H9 (cell line): Measurements from ENCODE around the gene B3GALT5. TPM values are rescaled to one million over a fixed set of nuclear protein-coding genes. Genes with fewer than 3 reads are reported as not detected.

Source experiments
- DNase-seq: peaks from one replicate; pipeline ENCODE4 v3.0.0-alpha.2; 2017
- H2AFZ ChIP-seq: one replicate; pipeline ENCODE4 v1.6.1; 2013; ENCODE audit warnings: mild to moderate bottlenecking, low read length, control low read depth, moderate library complexity
- H2AK5ac ChIP-seq: 2 replicates; pipeline ENCODE4 v1.6.1; 2013; ENCODE audit warnings: low read length, control low read depth, mixed read lengths; ENCODE audit not compliant: insufficient read length
- H2BK120ac ChIP-seq: one replicate; pipeline ENCODE4 v1.6.1; 2013; ENCODE audit warnings: low read depth, mild to moderate bottlenecking, low read length, control low read depth, inconsistent platforms; ENCODE audit not compliant: poor library complexity, severe bottlenecking
- H2BK12ac ChIP-seq: 2 replicates; pipeline ENCODE4 v1.6.1; 2013; ENCODE audit warnings: low read length, control low read depth, mixed read lengths, low read depth; ENCODE audit not compliant: insufficient read length
- H2BK15ac ChIP-seq: 2 replicates; pipeline ENCODE4 v1.6.1; 2013; ENCODE audit warnings: low read depth, low read length, control low read depth
- H2BK20ac ChIP-seq: one replicate; pipeline ENCODE4 v1.6.1; 2013; ENCODE audit warnings: low read depth, mild to moderate bottlenecking, low read length, control low read depth, inconsistent platforms; ENCODE audit not compliant: poor library complexity, severe bottlenecking
- H2BK5ac ChIP-seq: 2 replicates; pipeline ENCODE4 v1.6.1; 2013; ENCODE audit warnings: low read length, control low read depth, mixed read lengths; ENCODE audit not compliant: insufficient read length
- H3K14ac ChIP-seq: 2 replicates; pipeline ENCODE4 v1.6.1; 2013; ENCODE audit warnings: low read length, control low read depth; ENCODE audit not compliant: insufficient read depth
- H3K18ac ChIP-seq: 2 replicates; pipeline ENCODE4 v1.6.1; 2013; ENCODE audit warnings: low read depth, mild to moderate bottlenecking, mixed read lengths, low read length, control low read depth; ENCODE audit not compliant: insufficient read length
- H3K23ac ChIP-seq: 2 replicates; pipeline ENCODE4 v1.6.1; 2013; ENCODE audit warnings: low read length, control low read depth, mixed read lengths, low read depth; ENCODE audit not compliant: insufficient read length
- H3K23me2 ChIP-seq: 2 replicates; pipeline ENCODE4 v1.6.1; 2013; ENCODE audit warnings: low read depth, mild to moderate bottlenecking, mixed read lengths, low read length, control low read depth; ENCODE audit not compliant: insufficient read length, poor library complexity, severe bottlenecking
- H3K27ac ChIP-seq: 2 replicates; pipeline ENCODE4 v1.5.1; 2013; ENCODE audit warnings: low read length, control low read depth, mixed read lengths, low read depth; ENCODE audit not compliant: insufficient read length
- H3K27me3 ChIP-seq: 2 replicates; pipeline ENCODE4 v1.6.1; 2013; ENCODE audit warnings: low read length, control low read depth, inconsistent platforms; ENCODE audit not compliant: insufficient read depth
- H3K4ac ChIP-seq: 2 replicates; pipeline ENCODE4 v1.6.1; 2013; ENCODE audit warnings: low read depth, mild to moderate bottlenecking, control low read depth, inconsistent platforms, low read length, moderate library complexity
- H3K4me1 ChIP-seq: 2 replicates; pipeline ENCODE4 v1.6.1; 2013; ENCODE audit warnings: low read length, control low read depth, inconsistent platforms; ENCODE audit not compliant: insufficient read depth
- H3K4me2 ChIP-seq: 2 replicates; pipeline ENCODE4 v1.6.1; 2013; ENCODE audit warnings: low read length, control low read depth, mixed read lengths; ENCODE audit not compliant: insufficient read length, insufficient read depth
- H3K56ac ChIP-seq: 2 replicates; pipeline ENCODE4 v1.6.1; 2013; ENCODE audit warnings: low read depth, mild to moderate bottlenecking, mixed read lengths, low read length, control low read depth; ENCODE audit not compliant: insufficient read length
- H3K79me1 ChIP-seq: 2 replicates; pipeline ENCODE4 v1.6.1; 2013; ENCODE audit warnings: low read depth, mild to moderate bottlenecking, moderate library complexity, low read length, control low read depth, inconsistent platforms; ENCODE audit not compliant: insufficient read depth, poor library complexity, severe bottlenecking
- H3K79me2 ChIP-seq: 2 replicates; pipeline ENCODE4 v1.6.1; 2013; ENCODE audit warnings: low read length, control low read depth, inconsistent platforms; ENCODE audit not compliant: insufficient read depth
- H3K9ac ChIP-seq: 2 replicates; pipeline ENCODE4 v1.6.1; 2013; ENCODE audit warnings: low read length, control low read depth, mixed read lengths; ENCODE audit not compliant: insufficient read length; ENCODE audit errors: extremely low read depth
- H3K9me3 ChIP-seq: one replicate; pipeline ENCODE4 v1.6.1; 2013; ENCODE audit warnings: low read depth, low read length, inconsistent platforms; ENCODE audit not compliant: control insufficient read depth
- H3T11ph ChIP-seq: one replicate; pipeline ENCODE4 v1.6.1; 2013; ENCODE audit warnings: mild to moderate bottlenecking, low read length, control low read depth, inconsistent platforms
- H4K20me1 ChIP-seq: one replicate; pipeline ENCODE4 v1.6.1; 2013; ENCODE audit not compliant: control insufficient read depth, insufficient read length, insufficient read depth
- H4K5ac ChIP-seq: 2 replicates; pipeline ENCODE4 v1.6.1; 2013; ENCODE audit warnings: low read depth, mild to moderate bottlenecking, mixed read lengths, low read length, control low read depth; ENCODE audit not compliant: insufficient read length
- H4K8ac ChIP-seq: replicated peaks from 2 replicates; pipeline ENCODE4 v1.6.1; 2013; ENCODE audit warnings: low read length, control low read depth, mixed read lengths, low read depth; ENCODE audit not compliant: insufficient read length
- H4K91ac ChIP-seq: 2 replicates; pipeline ENCODE4 v1.6.1; 2013; ENCODE audit warnings: low read depth, mild to moderate bottlenecking, moderate library complexity, mixed read lengths, low read length, control low read depth; ENCODE audit not compliant: insufficient read length
- H3K27ac Mint-ChIP-seq, 3 experiments: 2 replicates in 2 of 3; 3 replicates in 1 of 3; pipeline ENCODE4 v1.8.0; 2020 to 2021; ENCODE audit warnings: mixed read lengths in 3 of 3, mild to moderate bottlenecking in 1 of 3, moderate library complexity in 1 of 3
- H3K27me3 Mint-ChIP-seq: 2 replicates; pipeline ENCODE4 v1.8.0; 2021; ENCODE audit warnings: low read depth, mild to moderate bottlenecking, moderate library complexity, mixed read lengths
- H3K36me3 Mint-ChIP-seq, 3 experiments: 2 replicates in 2 of 3; 3 replicates in 1 of 3; pipeline ENCODE4 v1.8.0; 2020 to 2021; ENCODE audit warnings: low read depth in 3 of 3, mixed read lengths in 3 of 3; ENCODE audit not compliant: insufficient read depth in 1 of 3
- H3K4me1 Mint-ChIP-seq, 2 experiments: 2 replicates each; pipeline ENCODE4 v1.8.0; 2020; ENCODE audit warnings: mixed read lengths in 2 of 2
- H3K4me3 Mint-ChIP-seq, 2 experiments: 2 replicates in 1 of 2; 3 replicates in 1 of 2; pipeline ENCODE4 v1.8.0; 2020 to 2021; ENCODE audit warnings: mild to moderate bottlenecking in 2 of 2, mixed read lengths in 2 of 2, moderate library complexity in 1 of 2
- H3K9me3 Mint-ChIP-seq, 2 experiments: 2 replicates in 1 of 2; 3 replicates in 1 of 2; pipeline ENCODE4 v1.8.0; 2020; ENCODE audit warnings: mild to moderate bottlenecking in 2 of 2, mixed read lengths in 2 of 2, moderate library complexity in 1 of 2
- WGBS: extraction: QIAGEN DNeasy Blood & Tissue Kit; methylation state at CpG from one replicate; pipeline ENCODE4 v1.1.7; 2013; ENCODE audit warnings: missing lambda C conversion rate, low lambda C conversion rate, mixed read lengths; ENCODE audit not compliant: insufficient read length; ENCODE audit errors: extremely low coverage; 5-methylcytosine and 5-hydroxymethylcytosine counted together
- total RNA-seq: library from RNA; stranded (reverse); gene quantifications from 2 replicates; pipeline ENCODE4 v1.2.1, GENCODE V29; 2021
- TF ChIP-seq, protein P1 (sequence below): fragments of 200-600 bp; sonication (generic); conservative IDR thresholded peaks from 3 replicates; pipeline ENCODE4 v1.8.0; 2021; ENCODE audit warnings: antibody characterized with exemption, mild to moderate bottlenecking

B3GALT5 gene
- total RNA-seq, 1 experiment from 2014 or later = 24.7 TPM

DNA sequence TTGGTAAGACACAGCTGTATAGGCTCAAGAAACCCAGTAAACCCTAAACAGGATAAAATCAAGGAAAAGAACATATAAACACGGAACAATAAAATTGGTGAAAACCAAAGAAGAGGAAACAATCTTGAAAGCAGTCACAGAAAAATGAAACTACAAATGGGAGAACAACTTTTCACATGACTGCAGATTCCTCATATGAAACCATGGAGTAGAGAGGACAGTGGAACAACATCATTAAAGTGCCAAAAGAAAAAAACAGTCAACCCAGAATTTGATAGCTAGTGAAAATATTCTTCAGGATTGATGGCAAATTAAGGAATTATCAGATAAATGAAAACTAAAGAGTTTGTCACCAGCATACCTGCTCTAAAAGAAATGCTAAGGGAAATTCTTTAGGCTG lies 23.9 kb upstream of the B3GALT5 start:
- Histone ChIP-seq H3K79me2 (no peaks in the 10 kb centered on the region), H3K4ac (no peak overlapping the region), H3K4me1 (no peaks in the 10 kb centered on the region), H4K91ac (no peak overlapping the region), H3T11ph (no peak overlapping the region), H3K18ac (no peak overlapping the region), H3K4me2 (no peak overlapping the region), H2AK5ac (no peak overlapping the region), H2BK120ac (no peak overlapping the region), H3K9ac (no peak overlapping the region), H2BK20ac (no peak overlapping the region), H2BK15ac (no peak overlapping the region), H3K79me1 (no peaks in the 10 kb centered on the region), H2AFZ (no peak overlapping the region), H3K23ac (no peak overlapping the region), H4K20me1 (no peaks in the 10 kb centered on the region), H3K23me2 (no peaks in the 10 kb centered on the region), H3K56ac (no peak overlapping the region), H2BK5ac (no peak overlapping the region), H3K9me3 (no peaks in the 10 kb centered on the region), H3K14ac (no peak overlapping the region), H4K5ac (no peak overlapping the region), H2BK12ac (no peak overlapping the region), H3K27ac (no peak overlapping the region), H3K27me3 (no peaks in the 10 kb centered on the region), H4K8ac (no peak overlapping the region)
- Mint-ChIP-seq H3K4me1 (no peaks in the 10 kb centered on the region), H3K4me3 (no peak overlapping the region), H3K9me3 (peaks cover 18 to 22% of the 10 kb centered on the region in 2 experiments), H3K27ac (no peak overlapping the region), H3K27me3 (no peaks in the 10 kb centered on the region), H3K36me3 (peaks cover 11 to 21% (median 11%) of the 10 kb centered on the region in 3 experiments)
- TF ChIP-seq, protein P1, sequence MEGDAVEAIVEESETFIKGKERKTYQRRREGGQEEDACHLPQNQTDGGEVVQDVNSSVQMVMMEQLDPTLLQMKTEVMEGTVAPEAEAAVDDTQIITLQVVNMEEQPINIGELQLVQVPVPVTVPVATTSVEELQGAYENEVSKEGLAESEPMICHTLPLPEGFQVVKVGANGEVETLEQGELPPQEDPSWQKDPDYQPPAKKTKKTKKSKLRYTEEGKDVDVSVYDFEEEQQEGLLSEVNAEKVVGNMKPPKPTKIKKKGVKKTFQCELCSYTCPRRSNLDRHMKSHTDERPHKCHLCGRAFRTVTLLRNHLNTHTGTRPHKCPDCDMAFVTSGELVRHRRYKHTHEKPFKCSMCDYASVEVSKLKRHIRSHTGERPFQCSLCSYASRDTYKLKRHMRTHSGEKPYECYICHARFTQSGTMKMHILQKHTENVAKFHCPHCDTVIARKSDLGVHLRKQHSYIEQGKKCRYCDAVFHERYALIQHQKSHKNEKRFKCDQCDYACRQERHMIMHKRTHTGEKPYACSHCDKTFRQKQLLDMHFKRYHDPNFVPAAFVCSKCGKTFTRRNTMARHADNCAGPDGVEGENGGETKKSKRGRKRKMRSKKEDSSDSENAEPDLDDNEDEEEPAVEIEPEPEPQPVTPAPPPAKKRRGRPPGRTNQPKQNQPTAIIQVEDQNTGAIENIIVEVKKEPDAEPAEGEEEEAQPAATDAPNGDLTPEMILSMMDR = no peak
- DNase-seq = no peak
- WGBS = no CpG with 5 or more reads among the region's 1 CpG
